Stimulated activated CD8-positive, alpha-beta memory T cell treated with anti-CD3 and anti-CD28 coated beads, Interleukin-15, amount 100 ng/mL, for 24 hours (primary cell): ENCODE results near the gene MAGEA10.
"Not testable (repeated sequence)": the region's sequence is repeated elsewhere in the genome, so short reads cannot be mapped to it uniquely, and the experiment has no call there.

Source experiments
- DNase-seq: peaks from one replicate; pipeline ENCODE4 v3.0.0-alpha.2; 2020; ENCODE audit warnings: low read depth

Gene MAGEA10

GRCh38 chrX:152138388-152138784, at the start of gene MAGEA10:
MAGEA10 (minus strand) TSS chrX:152138577; CDS start chrX:152135620, 2,957 bp downstream.
- DNase-seq = no peak

DNA sequence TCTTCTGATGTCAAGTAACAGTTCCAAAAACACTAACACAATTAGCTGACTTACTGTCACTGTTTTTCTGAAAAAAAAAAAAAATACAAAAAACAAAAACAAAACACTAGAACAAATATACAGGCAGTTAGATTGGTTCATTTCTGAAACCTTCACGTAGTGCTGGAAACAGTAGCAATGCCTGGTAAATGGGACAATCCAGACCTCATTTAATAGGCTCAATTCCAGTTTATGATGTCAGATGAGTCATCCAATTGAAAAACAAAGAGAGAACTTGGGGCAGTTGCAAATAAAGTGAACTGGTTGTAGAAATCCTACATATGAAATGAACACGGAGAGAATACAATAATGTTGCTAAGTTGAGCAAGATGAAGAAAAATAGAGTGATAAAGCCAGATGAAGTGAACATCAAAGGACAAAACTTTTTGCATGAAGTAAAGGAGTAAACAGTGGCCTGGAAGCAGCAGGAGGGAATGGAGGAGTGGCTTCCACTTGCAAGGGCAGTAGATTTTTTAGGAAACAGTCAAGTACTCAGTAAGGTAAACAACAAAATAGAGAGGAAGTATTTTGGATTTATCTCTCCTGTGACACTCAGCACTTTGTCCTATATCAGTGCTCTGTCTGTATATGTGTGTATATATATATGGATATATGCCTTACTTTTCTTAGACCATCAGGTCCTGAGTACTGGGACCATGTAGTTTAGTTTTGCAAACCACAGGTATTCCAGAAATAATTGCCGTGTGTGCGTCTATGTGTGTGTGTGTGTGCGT, 39.3 kb upstream of the MAGEA10 start:
- DNase-seq = no peak

DNA sequence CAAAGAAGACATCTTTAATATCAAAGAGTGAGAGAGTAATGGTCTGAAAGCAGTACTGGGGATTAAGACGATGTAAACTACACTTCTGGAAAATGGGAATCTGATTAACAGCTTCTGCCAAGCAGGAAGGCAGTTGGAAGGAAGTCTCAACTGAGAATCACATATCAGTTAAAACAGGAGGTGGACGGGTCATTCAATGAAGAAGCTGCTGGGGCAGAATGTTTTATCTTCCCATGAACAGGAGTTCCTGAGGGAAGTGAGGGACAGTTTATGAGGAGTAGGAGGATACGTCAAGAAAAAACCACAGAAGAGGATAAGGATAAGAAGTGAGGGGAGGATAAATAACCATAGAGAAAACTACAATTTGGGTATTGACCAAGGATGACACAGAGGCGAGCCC, 38.7 kb upstream of the MAGEA10 start:
- DNase-seq = no peak

- not testable (repeated sequence) for DNase-seq
Measured at GRCh38 chrX:152175892-152176291, 37.5 kb upstream of the MAGEA10 start.

- DNase-seq = not testable (repeated sequence)
Measured at GRCh38 chrX:152173923-152174322, 35.5 kb upstream of the MAGEA10 start.

DNA sequence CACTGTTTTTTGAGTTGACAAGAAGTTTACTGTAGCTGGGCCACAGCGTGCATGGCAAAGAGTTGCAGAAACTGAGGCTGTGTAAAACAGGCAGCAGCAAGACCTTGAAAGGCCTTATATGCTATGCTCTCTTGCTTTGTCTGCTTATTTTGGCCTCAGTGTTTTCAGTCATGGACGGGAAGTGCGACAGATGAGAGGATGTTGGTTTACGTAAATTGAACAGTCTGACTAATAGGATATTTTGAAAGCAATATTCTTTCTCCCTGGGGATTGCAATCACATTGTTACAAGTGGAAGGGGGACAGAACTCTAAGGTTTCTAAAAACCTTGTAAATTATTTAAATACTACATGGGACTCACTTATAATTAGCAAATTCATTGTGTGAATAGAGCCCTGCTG, 32.2 kb upstream of the MAGEA10 start:
- DNase-seq = no peak

GRCh38 chrX:152165033-152165743, 26.8 kb upstream of the MAGEA10 start:
- no peak for DNase-seq

DNA sequence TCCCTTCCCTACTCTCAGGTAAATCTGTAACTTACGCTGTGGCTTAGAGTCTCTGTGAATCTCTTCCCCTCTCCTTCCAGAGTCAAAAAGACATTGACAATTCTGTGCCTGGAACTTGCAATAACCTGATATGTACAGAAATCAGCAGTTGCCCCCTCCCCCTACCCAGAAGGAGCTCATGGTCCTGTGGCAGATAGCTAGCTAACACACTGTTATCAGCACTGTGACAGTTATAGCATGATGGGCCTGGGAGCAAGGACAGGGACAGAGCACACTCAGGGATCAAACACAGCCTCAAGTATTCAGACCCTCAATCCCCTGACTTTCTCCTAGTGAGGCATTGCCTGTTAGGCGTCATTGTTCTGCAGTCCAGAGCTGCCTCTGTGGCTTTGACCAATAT, 18.7 kb upstream of the MAGEA10 start:
- no peak for DNase-seq

GRCh38 chrX:152155766-152156310, 17.5 kb upstream of the MAGEA10 start:
- DNase-seq = no peak

DNA sequence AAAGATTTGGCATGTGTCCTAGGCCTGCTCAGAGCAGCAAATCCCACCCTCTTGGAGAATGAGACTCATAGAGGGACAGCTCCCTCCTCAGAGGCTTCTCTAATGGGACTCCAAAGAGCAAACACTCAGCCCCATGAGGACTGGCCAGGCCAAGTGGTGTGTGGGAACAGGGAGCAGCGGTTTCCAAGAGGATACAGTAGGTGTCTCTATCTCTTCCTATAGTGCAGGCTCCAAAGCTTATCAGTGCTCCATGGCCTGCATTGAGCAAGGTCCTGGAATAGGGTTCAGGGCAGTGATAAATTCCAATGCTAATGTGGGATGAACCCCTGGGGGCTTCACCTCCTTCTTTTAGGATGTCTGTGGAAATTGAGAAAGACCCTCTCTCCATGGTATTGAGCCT, 15.7 kb upstream of the MAGEA10 start:
- no peak for DNase-seq

DNA sequence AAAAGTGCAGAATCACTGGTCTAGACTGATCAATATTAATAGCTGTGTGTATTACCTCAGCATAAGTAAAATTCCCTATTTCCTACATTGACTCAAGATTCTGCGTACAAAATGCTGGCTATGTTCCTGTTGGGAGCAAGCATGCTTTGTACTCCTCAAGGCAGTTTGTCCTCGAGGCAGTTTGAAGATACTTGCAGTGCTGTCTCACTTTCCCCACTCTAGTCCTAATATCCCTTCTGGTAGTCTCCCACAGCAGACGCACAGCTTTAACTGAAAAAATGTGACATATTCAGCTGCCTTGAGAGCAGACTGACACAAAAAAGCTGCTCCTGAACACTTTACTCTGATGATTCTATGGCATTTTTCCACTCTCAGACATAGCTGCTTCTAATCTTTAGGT, 12.9 kb upstream of the MAGEA10 start:
- DNase-seq = no peak

GRCh38 chrX:152149648-152150047, 11.3 kb upstream of the MAGEA10 start:
- DNase-seq = no peak

- DNase-seq = no peak
Measured at GRCh38 chrX:152139589-152139988, 1.2 kb upstream of the MAGEA10 start.

DNA sequence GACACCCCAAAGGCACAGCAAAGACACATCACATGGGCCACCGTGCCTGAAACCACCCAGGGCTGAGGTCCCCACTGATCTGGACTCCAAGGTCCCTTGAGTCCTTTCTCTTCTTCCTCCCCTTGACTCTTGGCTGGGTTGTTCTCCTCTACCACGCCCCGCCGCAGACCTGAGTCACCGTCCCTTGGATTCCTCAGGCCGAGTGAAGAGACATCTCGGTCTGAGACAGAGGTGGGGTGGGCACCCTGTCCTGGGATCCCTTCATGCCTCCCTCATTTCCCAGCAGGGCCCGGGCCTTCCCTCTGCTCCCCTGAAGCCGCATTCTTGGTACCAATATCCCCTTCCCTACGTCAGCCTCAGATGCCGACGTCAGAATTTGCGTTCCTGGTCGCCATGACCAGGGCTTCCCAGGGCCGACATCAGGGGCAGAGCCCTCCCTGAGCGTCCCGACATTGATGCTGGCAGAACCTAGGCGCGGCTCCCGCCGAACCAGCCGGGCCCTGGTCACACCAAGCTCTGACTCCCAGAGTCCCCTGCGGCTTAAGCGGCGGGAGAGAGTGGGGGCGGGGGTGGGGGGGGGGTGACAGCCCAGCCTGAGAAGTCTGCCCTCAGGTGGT, 498 bp downstream of the MAGEA10 start:
- DNase-seq = no peak

DNA sequence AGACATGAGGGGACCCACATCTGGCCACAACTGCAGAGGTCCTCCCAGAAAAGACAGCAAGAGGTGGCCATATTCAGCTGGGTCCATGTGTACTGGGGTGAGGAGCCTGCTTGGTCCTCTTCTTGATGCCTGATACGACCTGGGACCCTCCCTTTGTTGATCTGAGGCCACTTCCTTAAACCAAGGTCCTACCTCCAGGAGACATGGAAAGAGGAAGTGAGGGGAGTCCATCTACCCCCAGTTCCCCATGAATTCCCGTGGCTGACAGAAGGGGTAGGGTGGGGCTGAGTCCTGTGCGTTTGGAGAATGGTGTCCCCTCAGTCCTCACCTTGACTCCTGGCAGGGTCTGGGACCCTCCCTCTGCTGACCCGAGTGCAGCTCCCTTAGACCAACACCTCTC, 2.1 kb downstream of the MAGEA10 start:
- DNase-seq = no peak

GRCh38 chrX:152131525-152131924, 6.9 kb downstream of the MAGEA10 start:
- DNase-seq = no peak

DNA sequence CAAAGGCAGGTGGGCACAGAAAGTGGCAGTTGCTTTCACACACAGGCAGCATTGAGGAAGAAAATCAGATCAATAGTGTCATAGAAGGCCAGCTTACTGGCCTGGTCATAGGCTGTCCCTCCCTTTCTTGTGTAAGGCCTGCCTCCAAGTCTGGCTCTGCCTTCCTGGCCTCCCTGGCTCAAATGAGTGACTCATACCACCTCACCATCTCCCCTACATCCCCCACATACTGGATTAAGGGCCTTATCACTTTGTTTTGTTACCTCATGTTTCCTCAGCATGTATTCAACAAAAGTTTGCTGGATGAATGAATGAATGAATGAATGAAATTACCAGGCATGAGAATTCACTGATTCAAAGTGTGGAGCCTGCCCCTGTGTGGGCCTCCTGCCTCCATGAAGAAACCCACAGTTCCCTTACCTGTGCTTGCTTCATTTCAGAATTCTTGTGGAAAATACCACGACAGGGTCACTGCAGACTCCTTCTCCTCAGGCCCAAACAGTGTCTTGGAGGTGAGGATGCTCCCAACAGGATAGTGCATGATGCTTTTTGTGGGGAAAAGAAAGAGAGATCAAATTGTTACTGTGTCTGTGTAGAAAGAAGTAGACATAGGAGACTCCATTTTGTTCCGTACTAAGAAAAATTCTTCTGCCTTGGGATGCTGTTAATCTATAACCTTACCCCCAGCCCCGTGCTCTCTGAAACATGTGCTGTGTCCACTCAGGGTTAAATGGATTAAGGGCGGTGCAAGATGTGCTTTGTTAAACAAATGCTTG, 9.1 kb downstream of the MAGEA10 start:
- DNase-seq = not testable (repeated sequence)

- no peak for DNase-seq
Measured at GRCh38 chrX:152117305-152117704, 21.1 kb downstream of the MAGEA10 start.

DNA sequence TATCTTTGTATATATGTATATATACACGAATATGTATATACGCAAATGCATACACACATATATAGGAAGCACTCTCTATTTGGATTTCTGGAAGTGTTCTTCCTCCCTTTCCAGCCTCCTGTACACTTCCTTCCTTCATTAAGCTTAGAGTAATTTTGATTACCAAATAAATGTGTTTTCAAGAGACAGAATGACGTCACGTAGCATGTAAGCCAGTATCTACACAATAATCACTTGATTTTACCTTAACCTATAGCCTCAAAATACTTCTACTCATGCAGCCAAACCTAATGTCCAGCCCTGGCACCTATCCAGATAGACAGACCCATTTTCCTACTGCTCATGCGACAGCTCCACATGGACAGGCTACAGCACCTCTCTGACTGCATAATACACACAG, 29.9 kb downstream of the MAGEA10 start:
- no peak for DNase-seq

- DNase-seq = no peak
Measured at GRCh38 chrX:152103866-152104265, 34.5 kb downstream of the MAGEA10 start.

DNA sequence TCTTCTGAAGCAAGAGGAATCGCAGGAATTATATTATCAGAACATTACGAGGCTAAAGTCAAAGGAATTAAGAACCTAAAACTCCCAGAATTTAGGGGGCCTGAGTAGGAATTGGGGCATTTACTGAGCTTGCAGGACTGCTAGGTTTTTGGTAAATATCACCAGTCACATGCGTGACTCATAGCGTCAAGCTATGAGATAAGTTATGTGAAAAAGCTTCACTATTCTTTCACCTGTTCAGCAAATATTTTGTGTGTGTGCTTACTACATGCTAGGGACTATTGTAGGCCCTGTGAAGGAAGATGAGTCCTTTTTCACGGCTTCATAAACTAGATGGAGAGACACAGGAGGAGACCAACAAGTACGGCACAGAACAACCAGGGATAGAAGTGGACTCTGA, 52.2 kb downstream of the MAGEA10 start:
- DNase-seq = no peak
